Ishikawa (cell line): Measurements from ENCODE around the gene CELA1.

Experiments
- CEBPB ChIP-seq: IDR thresholded peaks from 2 replicates; pipeline ENCODE4 v1.6.1; 2012
- CREB1 ChIP-seq: IDR thresholded peaks from 2 replicates; pipeline ENCODE4 v1.6.1; 2012; ENCODE audit warnings: low read depth
- EGR1 ChIP-seq: IDR thresholded peaks from 2 replicates; pipeline ENCODE4 v1.6.1; 2012
- EP300 ChIP-seq: IDR thresholded peaks from 2 replicates; pipeline ENCODE4 v1.6.1; 2012; ENCODE audit warnings: borderline replicate concordance
- FOXM1 ChIP-seq: IDR thresholded peaks from 2 replicates; pipeline ENCODE4 v1.6.1; 2012; ENCODE audit warnings: low read depth, borderline replicate concordance
- RAD21 ChIP-seq: IDR thresholded peaks from 2 replicates; pipeline ENCODE4 v1.6.1; 2012; ENCODE audit warnings: low read depth
- REST ChIP-seq: IDR thresholded peaks from 2 replicates; pipeline ENCODE4 v1.6.1; 2012; ENCODE audit warnings: low read depth, mild to moderate bottlenecking
- TAF1 ChIP-seq: IDR thresholded peaks from 2 replicates; pipeline ENCODE4 v1.6.1; 2012; ENCODE audit warnings: low read depth, mild to moderate bottlenecking

DNA sequence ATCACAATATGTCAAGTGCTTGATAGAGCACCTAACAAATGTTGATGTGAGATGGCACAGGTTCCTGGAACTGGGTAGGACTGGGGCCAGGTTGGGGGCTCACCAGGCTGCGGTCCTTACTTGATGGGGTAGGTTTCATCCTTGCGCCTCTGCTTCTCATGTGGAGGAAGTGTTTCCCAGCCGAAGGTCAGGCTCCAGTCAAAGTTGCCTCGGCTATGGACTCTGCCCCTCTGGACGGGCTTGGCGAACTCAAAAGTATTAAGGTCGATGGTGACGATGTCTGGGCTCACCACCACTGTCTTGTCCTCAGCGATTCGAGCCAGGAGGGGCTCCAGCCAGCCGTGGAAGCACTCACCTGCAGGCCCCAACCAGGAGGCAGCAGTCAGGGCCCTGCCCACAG lies 17.5 kb upstream of the CELA1 start:
- no peak for TF ChIP-seq REST
- no peak for TF ChIP-seq CREB1
- TF ChIP-seq RAD21, result no peak
- no peak for TF ChIP-seq FOXM1
- no peak for TF ChIP-seq EP300
- no peak for TF ChIP-seq TAF1
- TF ChIP-seq CEBPB, result no peak
- TF ChIP-seq EGR1, result no peak
